Tibial nerve (tissue), 4 donors: Measurements from ENCODE around the gene STAT5A. TPM values are rescaled to one million over a fixed set of nuclear protein-coding genes. Genes with fewer than 3 reads are reported as not detected.
"Not testable (repeated sequence)": the region's sequence is repeated elsewhere in the genome, so short reads cannot be mapped to it uniquely, and the experiment has no call there.

Experiments
- DNase-seq, 2 donors: peaks; one replicate each; pipeline ENCODE4 v3.0.0-alpha.2; 2019; ENCODE audit warnings: low spot score in 2 of 2
- H3K27ac ChIP-seq, 4 donors: fragments of 200-600 bp; sonication (generic) in 3 of 4; one replicate each; pipeline ENCODE4 v1.5.1; 2017 to 2019; ENCODE audit warnings: mild to moderate bottlenecking in 1 of 4
- H3K27me3 ChIP-seq, 2 donors: fragments of 200-600 bp; sonication (generic) in 1 of 2; one replicate each; pipeline versions ENCODE4 v1.5.1 to v1.6.0; 2017 to 2019
- H3K36me3 ChIP-seq, 3 donors: fragments of 200-600 bp; sonication (generic); one replicate each; pipeline ENCODE4 v1.5.1; 2018 to 2019
- H3K4me1 ChIP-seq, 4 donors: fragments of 200-600 bp; sonication (generic) in 3 of 4; one replicate each; pipeline ENCODE4 v1.5.1; 2017 to 2019
- H3K4me3 ChIP-seq, 4 donors: fragments of 200-600 bp; sonication (generic) in 3 of 4; one replicate each; pipeline ENCODE4 v1.5.1; 2017 to 2019; ENCODE audit warnings: mild to moderate bottlenecking in 1 of 4, moderate library complexity in 1 of 4
- H3K9me3 ChIP-seq, 4 donors: fragments of 200-600 bp; sonication (generic) in 3 of 4; one replicate each; pipeline ENCODE4 v1.5.1; 2017 to 2019
- EP300 ChIP-seq, 2 donors: sonication (generic); formaldehyde crosslinking; IDR thresholded peaks; one replicate each; pipeline ENCODE4 v1.6.1; 2017; ENCODE audit warnings: antibody characterized with exemption in 2 of 2, mild to moderate bottlenecking in 1 of 2
- POLR2A ChIP-seq, 2 donors: fragments of 450-650 bp; IDR thresholded peaks; one replicate each; pipeline ENCODE4 v1.6.1; 2017; ENCODE audit warnings: antibody characterized with exemption in 2 of 2, mild to moderate bottlenecking in 2 of 2, moderate library complexity in 2 of 2
- WGBS, 2 donors: methylation state at CpG; one replicate each; pipeline ENCODE4 v1.1.5; 2018; 5-methylcytosine and 5-hydroxymethylcytosine counted together
- total RNA-seq, 4 donors: library from RNA; depleted of rRNA; stranded (reverse); fragments of >200 nt; gene quantifications; one replicate each; pipeline ENCODE4 v1.1.0, GENCODE V29; 2016
- TF ChIP-seq, protein P1 (sequence below), 5 experiments: fragments of 200-600 bp in 3 of 5; fragments of 450-650 bp in 2 of 5; sonication (generic) in 3 of 5; IDR thresholded peaks; one replicate each; pipeline ENCODE4 v1.5.1; 2016 to 2019; ENCODE audit warnings: antibody characterized with exemption in 5 of 5, mild to moderate bottlenecking in 3 of 5, moderate library complexity in 2 of 5

STAT5A gene
- total RNA-seq, 4 donors from 2014 or later = 95.2 to 150 (median 127) TPM

DNA sequence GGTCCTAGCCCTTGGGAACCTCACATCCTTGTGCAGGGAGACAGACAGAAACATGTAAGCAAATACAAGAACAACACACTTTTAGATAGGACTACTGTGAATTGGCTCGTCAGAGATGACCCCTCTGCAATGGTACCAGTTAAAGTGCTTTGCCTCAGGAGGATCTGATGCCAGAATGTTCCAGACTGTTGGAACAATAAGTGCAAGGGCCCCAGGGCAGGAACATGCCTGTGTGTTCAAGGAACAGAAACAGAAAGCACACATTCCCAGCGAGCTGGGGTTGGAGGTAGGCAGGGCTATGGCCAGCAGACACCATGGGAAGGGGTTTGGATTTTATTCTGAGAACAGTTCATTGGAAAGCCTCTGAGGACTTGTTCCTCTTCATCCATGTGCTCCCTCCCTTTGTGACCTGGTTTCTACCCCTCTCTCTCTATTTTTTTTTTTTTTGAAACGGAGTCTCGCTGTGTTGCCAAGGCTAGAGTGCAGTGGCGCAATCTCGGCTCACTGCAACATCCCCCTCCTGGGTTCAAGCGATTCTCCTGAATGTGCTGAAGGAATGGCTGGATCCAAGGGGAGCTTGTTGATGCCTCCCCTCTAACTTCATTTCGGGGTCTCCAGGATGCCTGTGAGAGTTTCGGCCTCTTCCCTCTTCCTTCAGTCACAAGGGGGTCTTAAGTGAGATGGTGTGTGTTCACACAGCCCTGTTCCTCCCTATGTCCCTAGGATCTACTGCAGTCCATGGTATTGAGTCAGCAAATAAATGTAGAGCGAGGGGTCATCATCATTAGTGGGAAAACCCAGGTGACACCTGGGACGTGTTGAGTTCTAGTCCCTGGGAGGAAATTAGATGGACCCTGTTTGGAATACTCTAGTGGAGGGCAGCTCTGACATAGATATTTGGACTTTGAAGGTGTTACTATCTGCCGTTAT is 6.4 kb downstream of the STAT5A start:
- Histone ChIP-seq H3K27me3 (no peaks in the 10 kb centered on the region), H3K27ac (no peak overlapping the region), H3K36me3 (peaks cover 0 to 92% (median 6%) of the 10 kb centered on the region in 3 donors), H3K4me3 (no peak overlapping the region), H3K9me3 (no peaks in the 10 kb centered on the region), H3K4me1 (peaks cover 0 to 28% (median 0%) of the 10 kb centered on the region in 4 donors)
- TF ChIP-seq, protein P1, sequence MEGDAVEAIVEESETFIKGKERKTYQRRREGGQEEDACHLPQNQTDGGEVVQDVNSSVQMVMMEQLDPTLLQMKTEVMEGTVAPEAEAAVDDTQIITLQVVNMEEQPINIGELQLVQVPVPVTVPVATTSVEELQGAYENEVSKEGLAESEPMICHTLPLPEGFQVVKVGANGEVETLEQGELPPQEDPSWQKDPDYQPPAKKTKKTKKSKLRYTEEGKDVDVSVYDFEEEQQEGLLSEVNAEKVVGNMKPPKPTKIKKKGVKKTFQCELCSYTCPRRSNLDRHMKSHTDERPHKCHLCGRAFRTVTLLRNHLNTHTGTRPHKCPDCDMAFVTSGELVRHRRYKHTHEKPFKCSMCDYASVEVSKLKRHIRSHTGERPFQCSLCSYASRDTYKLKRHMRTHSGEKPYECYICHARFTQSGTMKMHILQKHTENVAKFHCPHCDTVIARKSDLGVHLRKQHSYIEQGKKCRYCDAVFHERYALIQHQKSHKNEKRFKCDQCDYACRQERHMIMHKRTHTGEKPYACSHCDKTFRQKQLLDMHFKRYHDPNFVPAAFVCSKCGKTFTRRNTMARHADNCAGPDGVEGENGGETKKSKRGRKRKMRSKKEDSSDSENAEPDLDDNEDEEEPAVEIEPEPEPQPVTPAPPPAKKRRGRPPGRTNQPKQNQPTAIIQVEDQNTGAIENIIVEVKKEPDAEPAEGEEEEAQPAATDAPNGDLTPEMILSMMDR (IDR thresholded peaks at IDR 0.05) = no peak
- TF ChIP-seq POLR2A (IDR thresholded peaks at IDR 0.05) = no peak
- no peak for TF ChIP-seq EP300 (IDR thresholded peaks at IDR 0.05)
- DNase-seq = no peak
- WGBS, 2 donors = 79 to 81% methylated on average over 12 of the region's 12 CpGs

DNA sequence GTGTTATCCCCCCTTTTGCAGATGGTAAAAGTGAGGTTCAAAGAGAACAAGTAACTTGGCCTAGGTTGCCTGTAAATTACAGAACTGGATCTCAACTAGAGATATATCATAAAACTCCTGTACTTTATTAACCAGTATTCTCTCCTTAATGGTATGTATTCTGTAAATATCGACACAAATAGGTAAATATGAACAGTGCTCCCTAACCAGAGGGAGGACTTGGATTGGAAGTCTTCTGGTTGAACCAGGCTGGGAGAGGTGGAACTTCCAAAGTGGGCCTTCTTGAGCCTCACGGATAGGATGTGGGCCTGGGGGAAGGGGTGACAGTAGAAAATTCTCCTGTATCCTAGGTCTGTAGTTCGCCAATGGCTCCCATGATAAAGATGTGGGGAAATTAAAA is 7.7 kb downstream of the STAT5A start:
- TF ChIP-seq, protein P1 (IDR thresholded peaks at IDR 0.05) = no peak
- no peak for TF ChIP-seq EP300 (IDR thresholded peaks at IDR 0.05)
- TF ChIP-seq POLR2A (IDR thresholded peaks at IDR 0.05) = no peak
- no peaks in the 10 kb centered on the region for H3K9me3 ChIP-seq
- 89 to 93% methylated on average over 3 of the region's 3 CpGs for WGBS, 2 donors
- peaks cover 0 to 15% (median 0%) of the 10 kb centered on the region in 4 donors for H3K4me1 ChIP-seq
- H3K27ac ChIP-seq = no peak overlapping the region
- H3K36me3 ChIP-seq = peaks cover 0 to 93% (median 9%) of the 10 kb centered on the region in 3 donors
- H3K27me3 ChIP-seq = no peaks in the 10 kb centered on the region
- no peak overlapping the region for H3K4me3 ChIP-seq
- no peak for DNase-seq

DNA sequence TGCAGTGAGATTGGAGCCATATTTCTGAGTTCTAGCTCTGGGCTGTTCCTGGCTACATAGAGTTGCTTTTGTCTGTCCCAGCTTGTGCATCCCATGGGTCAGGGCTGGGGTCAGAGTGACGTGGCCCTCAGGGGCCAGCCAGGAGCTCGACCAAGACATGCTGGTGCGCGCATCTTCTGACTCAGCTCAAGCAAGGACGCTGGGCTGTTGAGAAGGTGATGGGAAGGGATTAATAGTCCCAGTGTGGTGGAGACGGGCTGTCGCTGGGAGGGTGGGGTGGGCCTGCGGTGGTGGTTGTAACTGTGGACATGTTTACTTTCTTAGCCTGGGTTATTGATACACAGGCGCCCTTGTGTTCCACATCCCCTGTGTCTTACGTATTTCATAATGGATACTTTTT is 9.5 kb downstream of the STAT5A start:
- H3K27me3 ChIP-seq, H3K9me3 ChIP-seq, DNase-seq, H3K27ac ChIP-seq, H3K4me1 ChIP-seq, H3K4me3 ChIP-seq: not testable (repeated sequence)
- peaks cover 0 to 93% (median 21%) of the 10 kb centered on the region in 3 donors for H3K36me3 ChIP-seq
- 66 to 69% methylated on average over 4 to 9 of the region's 10 CpGs for WGBS, 2 donors

DNA sequence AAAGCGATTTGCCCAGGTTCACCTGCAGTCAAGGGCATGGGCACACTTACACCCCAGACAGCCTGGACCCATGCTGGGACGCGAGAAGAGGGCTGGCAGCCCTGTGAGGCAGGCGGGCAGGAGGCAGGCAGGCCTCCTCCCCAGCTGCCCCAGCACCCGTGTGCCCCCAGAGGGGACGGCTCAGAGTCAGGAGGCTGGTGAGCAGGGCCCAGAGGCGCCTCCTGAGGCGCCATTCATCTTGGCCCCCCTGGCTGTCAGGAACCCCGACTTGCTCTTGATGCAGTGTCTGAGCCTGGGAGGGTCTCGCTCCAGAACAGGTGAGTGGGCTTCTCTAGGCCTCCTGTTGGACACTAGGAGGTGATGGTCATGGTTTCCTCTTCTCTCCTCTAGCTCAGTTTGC is 11.1 kb downstream of the STAT5A start:
- peaks cover 0 to 93% (median 28%) of the 10 kb centered on the region in 3 donors for H3K36me3 ChIP-seq
- not testable (repeated sequence) for DNase-seq, H3K27me3 ChIP-seq, H3K9me3 ChIP-seq, H3K27ac ChIP-seq, H3K4me3 ChIP-seq, H3K4me1 ChIP-seq
- 81 to 97% methylated on average over 3 to 10 of the region's 10 CpGs for WGBS, 2 donors

DNA sequence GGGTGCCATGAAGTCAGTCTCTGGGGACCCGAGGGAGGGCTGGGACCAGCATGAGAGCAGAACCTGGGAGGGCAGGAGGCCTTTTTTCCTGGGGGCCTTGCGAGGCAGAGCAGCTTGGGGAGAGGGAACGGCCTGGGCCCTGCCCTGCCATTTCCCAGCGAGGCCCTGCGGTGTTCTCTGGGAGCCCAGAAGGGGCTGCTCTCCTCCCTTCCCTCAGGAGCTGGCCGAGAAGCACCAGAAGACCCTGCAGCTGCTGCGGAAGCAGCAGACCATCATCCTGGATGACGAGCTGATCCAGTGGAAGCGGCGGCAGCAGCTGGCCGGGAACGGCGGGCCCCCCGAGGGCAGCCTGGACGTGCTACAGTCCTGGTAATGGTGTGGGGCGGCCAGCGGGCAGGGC is 11.6 kb downstream of the STAT5A start:
- H3K27me3 ChIP-seq, DNase-seq, H3K4me3 ChIP-seq, H3K9me3 ChIP-seq, H3K27ac ChIP-seq, H3K4me1 ChIP-seq: not testable (repeated sequence)
- peaks cover 0 to 93% (median 30%) of the 10 kb centered on the region in 3 donors for H3K36me3 ChIP-seq
- WGBS, 2 donors = no CpG with 5 or more reads among the region's 17 CpGs

DNA sequence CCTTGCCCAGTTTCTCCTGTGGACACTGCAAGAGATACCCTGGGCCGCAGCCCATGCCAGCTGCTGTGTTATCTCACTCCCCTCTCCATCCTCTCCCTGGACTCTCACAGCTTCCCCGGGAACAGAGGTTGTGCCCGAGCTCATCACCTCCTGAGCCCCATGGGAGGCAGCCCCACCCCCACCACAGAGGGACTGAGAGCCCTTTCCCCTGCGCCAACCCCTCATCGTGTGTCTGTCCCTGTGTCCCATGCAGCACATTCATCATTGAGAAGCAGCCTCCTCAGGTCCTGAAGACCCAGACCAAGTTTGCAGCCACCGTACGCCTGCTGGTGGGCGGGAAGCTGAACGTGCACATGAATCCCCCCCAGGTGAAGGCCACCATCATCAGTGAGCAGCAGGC is 12.7 kb downstream of the STAT5A start:
- Histone ChIP-seq H3K27me3 (no peaks in the 10 kb centered on the region), H3K36me3 (peaks cover 0 to 93% (median 27%) of the 10 kb centered on the region in 3 donors), H3K4me1 (no peaks in the 10 kb centered on the region), H3K4me3 (no peak overlapping the region), H3K9me3 (no peaks in the 10 kb centered on the region), H3K27ac (no peak overlapping the region)
- TF ChIP-seq, protein P1 (IDR thresholded peaks at IDR 0.05) = no peak
- TF ChIP-seq EP300 (IDR thresholded peaks at IDR 0.05) = no peak
- TF ChIP-seq POLR2A (IDR thresholded peaks at IDR 0.05) = no peak
- no peak for DNase-seq
- 88 to 91% methylated on average over 8 to 9 of the region's 9 CpGs for WGBS, 2 donors
